BLaER1 (cell line): ENCODE measurements around the gene SLC26A1.
"Not testable (repeated sequence)": the region's sequence is repeated elsewhere in the genome, so short reads cannot be mapped to it uniquely, and the experiment has no call there.

Experiments
- H3K27ac ChIP-seq: shearing (Covaris generic); formaldehyde crosslinking; 2 replicates; pipeline ENCODE4 v1.8.1; 2022
- H3K27me3 ChIP-seq: shearing (Covaris generic); formaldehyde crosslinking; 2 replicates; pipeline ENCODE4 v1.8.1; 2022
- H3K36me3 ChIP-seq: shearing (Covaris generic); formaldehyde crosslinking; 2 replicates; pipeline ENCODE4 v1.8.1; 2022
- H3K4me1 ChIP-seq: shearing (Covaris generic); formaldehyde crosslinking; 2 replicates; pipeline ENCODE4 v1.8.1; 2022
- H3K4me2 ChIP-seq: shearing (Covaris generic); formaldehyde crosslinking; 2 replicates; pipeline ENCODE4 v1.8.1; 2022
- H3K4me3 ChIP-seq: shearing (Covaris generic); formaldehyde crosslinking; 2 replicates; pipeline ENCODE4 v1.8.1; 2022
- H3K9ac ChIP-seq: shearing (Covaris generic); formaldehyde crosslinking; 2 replicates; pipeline ENCODE4 v1.8.1; 2022
- H3K9me3 ChIP-seq: shearing (Covaris generic); formaldehyde crosslinking; 2 replicates; pipeline ENCODE4 v1.8.1; 2022
- H4K20me1 ChIP-seq: shearing (Covaris generic); formaldehyde crosslinking; 2 replicates; pipeline ENCODE4 v1.8.1; 2022
- Cebpa-rat ChIP-seq: shearing (Covaris generic); IDR thresholded peaks from 2 replicates; pipeline ENCODE4 v1.8.1; 2022

The SLC26A1 gene

GRCh38 chr4:948936-949300, 44.3 kb downstream of the SLC26A1 start:
- no peaks in the 10 kb centered on the region for H3K9me3 ChIP-seq
- H3K4me3 ChIP-seq, result no peak overlapping the region
- H3K36me3 ChIP-seq, result peaks cover 10% of the 10 kb centered on the region; the same call in 1 of the 2 replicates
- no peak for TF ChIP-seq Cebpa-rat
- H4K20me1 ChIP-seq, result peaks cover 57% of the 10 kb centered on the region
- H3K4me2 ChIP-seq, result no peak overlapping the region
- H3K9ac ChIP-seq, result no peak overlapping the region
- H3K27ac ChIP-seq, result no peak overlapping the region
- H3K4me1 ChIP-seq, result peaks cover 3% of the 10 kb centered on the region; the same call in 1 of the 2 replicates
- H3K27me3 ChIP-seq, result no peaks in the 10 kb centered on the region

- TF ChIP-seq Cebpa-rat, result no peak
- no peak overlapping the region for H3K4me3 ChIP-seq
- peaks cover 9% of the 10 kb centered on the region for H3K4me1 ChIP-seq
- no peaks in the 10 kb centered on the region for H3K27me3 ChIP-seq
- peaks cover 62% of the 10 kb centered on the region for H4K20me1 ChIP-seq
- H3K36me3 ChIP-seq, result peaks cover 4% of the 10 kb centered on the region; the same call in 1 of the 2 replicates
- no peak overlapping the region for H3K4me2 ChIP-seq
- H3K9ac ChIP-seq, result no peak overlapping the region
- no peaks in the 10 kb centered on the region for H3K9me3 ChIP-seq
- no peak overlapping the region for H3K27ac ChIP-seq
Observed at GRCh38 chr4:948101-948935, 44.9 kb downstream of the SLC26A1 start.

- TF ChIP-seq Cebpa-rat, result no peak
- no peak overlapping the region for H3K4me2 ChIP-seq
- no peak overlapping the region for H3K4me3 ChIP-seq
- H3K9ac ChIP-seq, result no peak overlapping the region
- no peaks in the 10 kb centered on the region for H3K9me3 ChIP-seq
- no peaks in the 10 kb centered on the region for H3K27me3 ChIP-seq
- H3K36me3 ChIP-seq, result no peaks in the 10 kb centered on the region; the same call in 1 of the 2 replicates
- no peak overlapping the region for H3K27ac ChIP-seq
- H3K4me1 ChIP-seq, result peaks cover 12% of the 10 kb centered on the region
- H4K20me1 ChIP-seq, result peaks cover 62% of the 10 kb centered on the region
Observed at GRCh38 chr4:947491-947971, 45.7 kb downstream of the SLC26A1 start.

- no peak for TF ChIP-seq Cebpa-rat
- Histone ChIP-seq H3K36me3 (no peaks in the 10 kb centered on the region), H3K9ac (no peak overlapping the region), H3K4me1 (peaks cover 12% of the 10 kb centered on the region), H4K20me1 (peaks cover 62% of the 10 kb centered on the region), H3K4me3 (no peak overlapping the region), H3K4me2 (no peak overlapping the region), H3K27ac (no peak overlapping the region), H3K27me3 (no peaks in the 10 kb centered on the region), H3K9me3 (no peaks in the 10 kb centered on the region)
Observed at GRCh38 chr4:946517-947471, 46.4 kb downstream of the SLC26A1 start.

GRCh38 chr4:946103-946450, 47.1 kb downstream of the SLC26A1 start:
- Histone ChIP-seq H3K9me3 (no peaks in the 10 kb centered on the region), H3K4me2 (no peak overlapping the region), H4K20me1 (peaks cover 62% of the 10 kb centered on the region), H3K27ac (no peak overlapping the region), H3K27me3 (no peaks in the 10 kb centered on the region), H3K4me1 (peaks cover 12% of the 10 kb centered on the region), H3K4me3 (no peak overlapping the region), H3K36me3 (no peaks in the 10 kb centered on the region), H3K9ac (no peak overlapping the region)
- TF ChIP-seq Cebpa-rat, result no peak

- H3K27ac ChIP-seq, result no peak overlapping the region
- TF ChIP-seq Cebpa-rat, result no peak
- H3K4me1 ChIP-seq, result peaks cover 12% of the 10 kb centered on the region
- H3K9me3 ChIP-seq, result no peaks in the 10 kb centered on the region
- H4K20me1 ChIP-seq, result peaks cover 62% of the 10 kb centered on the region
- no peaks in the 10 kb centered on the region for H3K36me3 ChIP-seq
- no peaks in the 10 kb centered on the region for H3K27me3 ChIP-seq
- H3K4me2 ChIP-seq, result no peak overlapping the region
- no peak overlapping the region for H3K4me3 ChIP-seq
- no peak overlapping the region for H3K9ac ChIP-seq
Observed at GRCh38 chr4:945274-946102, 47.7 kb downstream of the SLC26A1 start.

GRCh38 chr4:939508-939907, 53.7 kb downstream of the SLC26A1 start:
- H3K9ac ChIP-seq, H3K4me3 ChIP-seq, H3K4me2 ChIP-seq, H3K27me3 ChIP-seq, H3K27ac ChIP-seq, H3K36me3 ChIP-seq, H3K9me3 ChIP-seq: not testable (repeated sequence)
- Histone ChIP-seq H4K20me1 (peaks cover 10% of the 10 kb centered on the region), H3K4me1 (peaks cover 22% of the 10 kb centered on the region)
